ENCODE measurements around the gene NDUFAF4. TPM values are rescaled to one million over a fixed set of nuclear protein-coding genes. Genes with fewer than 3 reads are reported as not detected.

Gene NDUFAF4
- total RNA-seq, 6 experiments from 2014 or later = 30.2 to 41.5 (median 34.6) TPM

DNA sequence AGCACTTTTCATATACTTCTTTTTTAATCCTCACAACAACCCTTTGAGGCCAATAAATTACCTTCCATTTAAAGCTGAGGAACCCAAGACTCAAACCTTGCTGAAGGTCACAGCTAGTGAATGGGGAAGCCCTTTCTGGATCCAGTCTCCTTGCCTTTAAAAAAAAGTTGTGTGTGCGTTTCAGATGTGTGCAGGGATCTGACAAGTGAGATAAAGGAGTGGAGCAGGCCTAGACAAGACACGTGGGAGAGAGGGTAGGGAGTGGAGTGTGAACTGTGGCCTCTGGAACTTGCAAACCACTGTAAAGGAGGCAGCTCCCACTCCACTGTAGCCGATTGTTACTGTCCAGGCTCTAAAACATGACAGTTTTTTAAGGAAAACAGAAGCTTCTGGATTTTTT lies 28.7 kb upstream of the NDUFAF4 start:
- no peaks in the 10 kb centered on the region for H3K4me1 Mint-ChIP-seq (ENCODE audit: low read depth)
- no peak overlapping the region for H3K27ac Mint-ChIP-seq
- H3K27me3 Mint-ChIP-seq (ENCODE audit: insufficient read depth) = peaks cover 37% of the 10 kb centered on the region
- no peaks in the 10 kb centered on the region for H3K9me3 Mint-ChIP-seq
- TF ChIP-seq, protein P1, sequence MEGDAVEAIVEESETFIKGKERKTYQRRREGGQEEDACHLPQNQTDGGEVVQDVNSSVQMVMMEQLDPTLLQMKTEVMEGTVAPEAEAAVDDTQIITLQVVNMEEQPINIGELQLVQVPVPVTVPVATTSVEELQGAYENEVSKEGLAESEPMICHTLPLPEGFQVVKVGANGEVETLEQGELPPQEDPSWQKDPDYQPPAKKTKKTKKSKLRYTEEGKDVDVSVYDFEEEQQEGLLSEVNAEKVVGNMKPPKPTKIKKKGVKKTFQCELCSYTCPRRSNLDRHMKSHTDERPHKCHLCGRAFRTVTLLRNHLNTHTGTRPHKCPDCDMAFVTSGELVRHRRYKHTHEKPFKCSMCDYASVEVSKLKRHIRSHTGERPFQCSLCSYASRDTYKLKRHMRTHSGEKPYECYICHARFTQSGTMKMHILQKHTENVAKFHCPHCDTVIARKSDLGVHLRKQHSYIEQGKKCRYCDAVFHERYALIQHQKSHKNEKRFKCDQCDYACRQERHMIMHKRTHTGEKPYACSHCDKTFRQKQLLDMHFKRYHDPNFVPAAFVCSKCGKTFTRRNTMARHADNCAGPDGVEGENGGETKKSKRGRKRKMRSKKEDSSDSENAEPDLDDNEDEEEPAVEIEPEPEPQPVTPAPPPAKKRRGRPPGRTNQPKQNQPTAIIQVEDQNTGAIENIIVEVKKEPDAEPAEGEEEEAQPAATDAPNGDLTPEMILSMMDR (IDR thresholded peaks at IDR 0.05) = no peak
- no peak for DNase-seq
- H3K4me3 Mint-ChIP-seq = no peak overlapping the region
- H3K36me3 Mint-ChIP-seq (ENCODE audit: low read depth) = no peaks in the 10 kb centered on the region

DNA sequence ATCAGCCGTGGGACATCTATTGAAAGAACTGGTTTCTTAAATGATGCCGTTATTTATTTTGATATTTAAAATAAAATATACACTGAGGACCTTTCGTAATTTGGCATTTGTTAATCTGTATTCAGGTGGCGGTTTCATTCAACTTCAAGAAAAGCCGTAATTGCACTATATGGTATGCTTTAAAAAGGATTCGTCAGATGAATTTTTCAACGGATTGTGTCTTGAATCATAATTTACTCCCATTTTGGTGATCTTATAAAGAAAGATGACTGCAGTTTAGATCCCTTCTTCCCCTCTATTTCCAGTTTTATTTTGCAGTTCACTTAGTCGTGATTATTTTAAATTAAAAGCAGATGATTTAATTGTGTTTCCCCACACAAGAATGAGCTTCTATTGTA lies 27.6 kb upstream of the NDUFAF4 start:
- H3K9me3 Mint-ChIP-seq = no peaks in the 10 kb centered on the region
- DNase-seq = no peak
- TF ChIP-seq, protein P1 (IDR thresholded peaks at IDR 0.05) = no peak
- no peaks in the 10 kb centered on the region for H3K36me3 Mint-ChIP-seq (ENCODE audit: low read depth)
- peak overlapping the region; percentile 82 for H3K4me3 Mint-ChIP-seq
- no peaks in the 10 kb centered on the region for H3K4me1 Mint-ChIP-seq (ENCODE audit: low read depth)
- H3K27ac Mint-ChIP-seq = no peak overlapping the region
- peaks cover 30% of the 10 kb centered on the region for H3K27me3 Mint-ChIP-seq (ENCODE audit: insufficient read depth)

DNA sequence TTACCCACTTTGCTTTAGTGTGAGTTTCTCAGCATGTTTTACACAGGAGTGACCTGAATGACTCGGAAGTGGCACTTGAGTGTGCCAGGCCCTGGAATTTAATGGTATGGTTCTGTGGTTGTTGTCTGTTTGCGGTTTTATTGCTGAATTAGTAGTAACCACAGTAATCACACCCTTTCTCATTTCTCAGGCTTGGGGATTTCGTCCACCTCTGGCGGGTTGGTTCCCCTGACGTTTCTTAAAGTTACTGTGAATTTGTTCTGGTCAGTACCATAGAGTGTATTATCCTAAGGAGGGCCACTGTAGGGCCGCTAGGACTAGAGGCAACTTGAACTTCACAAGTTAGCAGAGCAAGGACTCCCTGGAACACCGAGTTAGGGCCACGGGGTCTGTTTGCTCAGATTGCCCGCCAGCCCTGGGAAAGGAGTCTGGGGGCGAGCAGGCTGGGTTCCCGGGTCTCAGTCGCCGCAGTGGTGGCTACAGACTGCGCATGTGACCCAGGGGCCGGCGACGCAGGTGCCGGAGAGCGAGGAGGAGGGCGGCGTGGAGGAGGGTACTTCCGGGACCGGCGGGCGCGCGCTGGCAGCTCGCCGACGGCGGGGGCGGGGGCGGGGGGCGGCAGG lies 26.3 kb upstream of the NDUFAF4 start:
- Mint-ChIP-seq H3K27ac (no peak overlapping the region), H3K4me1 (ENCODE audit: low read depth) (no peaks in the 10 kb centered on the region), H3K4me3 (peak overlapping the region; percentile 78), H3K9me3 (no peaks in the 10 kb centered on the region), H3K36me3 (ENCODE audit: low read depth) (no peaks in the 10 kb centered on the region), H3K27me3 (ENCODE audit: insufficient read depth) (peaks cover 33% of the 10 kb centered on the region)
- TF ChIP-seq, protein P1 (IDR thresholded peaks at IDR 0.05) = no peak
- no peak for DNase-seq

DNA sequence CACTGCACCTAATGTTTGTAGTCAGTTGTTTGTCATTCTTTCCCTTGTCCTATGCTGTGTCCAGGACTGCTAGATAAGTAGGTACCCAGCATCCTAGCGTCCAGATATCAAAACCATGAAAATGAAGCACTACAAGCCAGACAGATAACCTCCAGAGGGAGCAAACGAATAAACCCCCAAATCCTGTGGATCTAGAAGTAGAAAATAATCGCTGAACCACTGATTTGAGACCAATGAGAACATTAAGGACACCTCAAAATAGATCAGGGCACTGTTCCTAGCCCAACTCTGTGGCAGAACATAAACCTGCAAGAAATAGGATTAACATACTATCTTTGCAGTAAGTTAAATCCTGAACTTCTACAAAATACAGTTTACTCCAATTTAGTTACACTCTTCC lies 25.7 kb upstream of the NDUFAF4 start:
- no peak overlapping the region for H3K27ac Mint-ChIP-seq
- no peak for DNase-seq
- peaks cover 30% of the 10 kb centered on the region for H3K27me3 Mint-ChIP-seq (ENCODE audit: insufficient read depth)
- TF ChIP-seq, protein P1 (IDR thresholded peaks at IDR 0.05) = no peak
- no peaks in the 10 kb centered on the region for H3K9me3 Mint-ChIP-seq
- no peaks in the 10 kb centered on the region for H3K36me3 Mint-ChIP-seq (ENCODE audit: low read depth)
- no peaks in the 10 kb centered on the region for H3K4me1 Mint-ChIP-seq (ENCODE audit: low read depth)
- no peak overlapping the region for H3K4me3 Mint-ChIP-seq

DNA sequence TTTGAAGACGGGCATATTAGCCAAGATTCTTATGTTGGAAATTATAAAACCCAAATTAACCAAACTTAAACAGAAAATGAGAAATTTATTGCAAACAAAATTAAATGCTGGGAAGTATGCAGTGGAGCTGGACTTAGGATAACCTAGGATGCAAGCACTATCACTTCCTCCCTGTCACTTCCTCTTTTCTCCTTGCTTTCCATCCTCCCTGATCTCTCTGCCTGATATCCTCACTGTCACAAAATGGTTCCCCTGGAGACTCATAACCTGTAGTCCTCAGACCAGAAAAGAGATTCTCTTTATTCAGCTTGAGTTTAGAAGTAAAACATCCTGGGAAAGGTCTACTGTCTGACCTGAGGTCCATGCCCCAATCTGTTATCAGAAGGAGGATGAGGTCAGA lies 19.4 kb upstream of the NDUFAF4 start:
- TF ChIP-seq, protein P1 (IDR thresholded peaks at IDR 0.05) = no peak
- no peak for DNase-seq
- Mint-ChIP-seq H3K4me1 (ENCODE audit: low read depth) (no peaks in the 10 kb centered on the region), H3K36me3 (ENCODE audit: low read depth) (no peaks in the 10 kb centered on the region), H3K27ac (no peak overlapping the region), H3K27me3 (ENCODE audit: insufficient read depth) (peaks cover 8% of the 10 kb centered on the region), H3K9me3 (no peaks in the 10 kb centered on the region), H3K4me3 (no peak overlapping the region)
